Gastroesophageal sphincter (tissue), 4 donors: ENCODE data around the gene NAALADL2. TPM values are rescaled to one million over a fixed set of nuclear protein-coding genes. Genes with fewer than 3 reads are reported as not detected.

ENCODE experiments used
- ATAC-seq: fragments of 150-250 bp; one replicate; pipeline ENCODE4 v1.9.1; 2016; ENCODE audit warnings: mild to moderate bottlenecking, moderate library complexity
- H3K27ac ChIP-seq, 4 donors: fragments of 200-600 bp; sonication (generic) in 3 of 4; 1 replicate in 3 of 4; 2 replicates in 1 of 4; pipeline ENCODE4 v1.5.1; 2016 to 2019
- H3K27me3 ChIP-seq: fragments of 200-600 bp; sonication (generic); one replicate; pipeline ENCODE4 v1.5.1; 2019
- H3K36me3 ChIP-seq, 2 donors: fragments of 200-600 bp; sonication (generic); one replicate each; pipeline ENCODE4 v1.5.1; 2019; ENCODE audit warnings: control low read depth in 1 of 2
- H3K4me1 ChIP-seq, 3 donors: fragments of 200-600 bp; sonication (generic); 1 replicate in 2 of 3; 2 replicates in 1 of 3; pipeline ENCODE4 v1.5.1; 2016 to 2019; ENCODE audit warnings: control low read depth in 2 of 3
- H3K4me3 ChIP-seq, 2 donors: fragments of 200-600 bp; sonication (generic); one replicate each; pipeline ENCODE4 v1.5.1; 2019; ENCODE audit warnings: mild to moderate bottlenecking in 1 of 2, moderate library complexity in 1 of 2
- H3K9me3 ChIP-seq, 3 donors: fragments of 200-600 bp; sonication (generic); one replicate each; pipeline ENCODE4 v1.5.1; 2017 to 2019; ENCODE audit warnings: control low read depth in 2 of 3
- EP300 ChIP-seq: sonication (generic); formaldehyde crosslinking; IDR thresholded peaks from one replicate; pipeline ENCODE4 v1.6.1; 2017; ENCODE audit warnings: antibody characterized with exemption, mild to moderate bottlenecking
- POLR2A ChIP-seq, 2 donors: fragments of 450-650 bp; IDR thresholded peaks; one replicate each; pipeline ENCODE4 v1.6.1; 2017; ENCODE audit warnings: antibody characterized with exemption in 2 of 2, mild to moderate bottlenecking in 2 of 2, moderate library complexity in 1 of 2
- POLR2AphosphoS5 ChIP-seq: sonication (generic); formaldehyde crosslinking; IDR thresholded peaks from one replicate; pipeline ENCODE4 v1.6.1; 2017; ENCODE audit warnings: antibody characterized with exemption
- WGBS, 2 donors: methylation state at CpG; one replicate each; pipeline ENCODE4 v1.1.5; 2018; ENCODE audit warnings: low coverage in 1 of 2; 5-methylcytosine and 5-hydroxymethylcytosine counted together
- total RNA-seq, 4 donors: library from RNA; depleted of rRNA; stranded (reverse); fragments of >200 nt; gene quantifications; one replicate each; pipeline ENCODE4 v1.1.0, GENCODE V29; 2016
- TF ChIP-seq, protein P1 (sequence below), 4 experiments: fragments of 200-600 bp in 2 of 4; fragments of 450-650 bp in 2 of 4; sonication (generic) in 1 of 4; IDR thresholded peaks; one replicate each; pipeline ENCODE4 v1.5.1; 2017 to 2019; ENCODE audit warnings: antibody characterized with exemption in 4 of 4, mild to moderate bottlenecking in 2 of 4, moderate library complexity in 2 of 4

Gene NAALADL2
- total RNA-seq, 4 donors from 2014 or later: 3.1 to 7.4 (median 6.2) TPM

- H3K27me3 ChIP-seq: no peaks in the 10 kb centered on the region
- H3K36me3 ChIP-seq: no peaks in the 10 kb centered on the region
- WGBS, 2 donors: 53 to 59% methylated on average over 4 of the region's 4 CpGs
- ATAC-seq: no peak
- no peak overlapping the region for H3K27ac ChIP-seq
- H3K9me3 ChIP-seq: peaks cover 0 to 7% (median 0%) of the 10 kb centered on the region in 3 donors
- H3K4me3 ChIP-seq: no peak overlapping the region
- no peak for TF ChIP-seq POLR2A (IDR thresholded peaks at IDR 0.05)
- no peak for TF ChIP-seq POLR2AphosphoS5
- TF ChIP-seq, protein P1, sequence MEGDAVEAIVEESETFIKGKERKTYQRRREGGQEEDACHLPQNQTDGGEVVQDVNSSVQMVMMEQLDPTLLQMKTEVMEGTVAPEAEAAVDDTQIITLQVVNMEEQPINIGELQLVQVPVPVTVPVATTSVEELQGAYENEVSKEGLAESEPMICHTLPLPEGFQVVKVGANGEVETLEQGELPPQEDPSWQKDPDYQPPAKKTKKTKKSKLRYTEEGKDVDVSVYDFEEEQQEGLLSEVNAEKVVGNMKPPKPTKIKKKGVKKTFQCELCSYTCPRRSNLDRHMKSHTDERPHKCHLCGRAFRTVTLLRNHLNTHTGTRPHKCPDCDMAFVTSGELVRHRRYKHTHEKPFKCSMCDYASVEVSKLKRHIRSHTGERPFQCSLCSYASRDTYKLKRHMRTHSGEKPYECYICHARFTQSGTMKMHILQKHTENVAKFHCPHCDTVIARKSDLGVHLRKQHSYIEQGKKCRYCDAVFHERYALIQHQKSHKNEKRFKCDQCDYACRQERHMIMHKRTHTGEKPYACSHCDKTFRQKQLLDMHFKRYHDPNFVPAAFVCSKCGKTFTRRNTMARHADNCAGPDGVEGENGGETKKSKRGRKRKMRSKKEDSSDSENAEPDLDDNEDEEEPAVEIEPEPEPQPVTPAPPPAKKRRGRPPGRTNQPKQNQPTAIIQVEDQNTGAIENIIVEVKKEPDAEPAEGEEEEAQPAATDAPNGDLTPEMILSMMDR (IDR thresholded peaks at IDR 0.05): no peak
- TF ChIP-seq EP300: no peak
- no peaks in the 10 kb centered on the region for H3K4me1 ChIP-seq
These were observed 334.8 kb downstream of the NAALADL2 start for GRCh38 chr3:175193815-175194518.

GRCh38 chr3:175198991-175199783 lies 340.1 kb downstream of the NAALADL2 start:
- 92 to 94% methylated on average over 6 to 7 of the region's 7 CpGs for whole genome bisulfite sequencing, 2 donors
- no peak for ATAC-seq
- Histone ChIP-seq H3K4me1 (no peaks in the 10 kb centered on the region), H3K4me3 (no peak overlapping the region), H3K9me3 (peaks cover 0 to 7% (median 0%) of the 10 kb centered on the region in 3 donors), H3K27me3 (no peaks in the 10 kb centered on the region), H3K36me3 (no peaks in the 10 kb centered on the region), H3K27ac (no peak overlapping the region)
- TF ChIP-seq POLR2AphosphoS5 (no peak), POLR2A (IDR thresholded peaks at IDR 0.05) (no peak), EP300 (no peak)
- TF ChIP-seq, protein P1 (IDR thresholded peaks at IDR 0.05): no peak

DNA sequence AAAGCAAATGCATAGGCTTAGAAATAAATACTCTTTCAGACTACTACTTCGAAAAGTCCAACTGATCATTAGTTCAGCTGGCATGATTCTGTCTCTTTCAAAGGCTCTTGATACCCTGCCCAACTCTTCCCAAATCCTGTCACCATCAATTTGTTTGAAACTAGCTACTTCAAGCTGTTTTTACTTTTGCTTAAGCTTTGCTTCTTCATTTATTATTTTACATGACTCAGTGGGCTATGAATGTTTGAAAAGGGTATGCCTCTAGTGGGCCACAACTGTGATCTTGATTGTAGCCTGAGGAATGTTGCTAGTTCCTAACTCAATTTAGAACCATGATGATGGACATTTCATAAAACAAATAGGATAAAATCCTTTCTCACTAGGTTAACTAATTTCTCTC lies 340.8 kb downstream of the NAALADL2 start:
- Histone ChIP-seq H3K36me3 (no peaks in the 10 kb centered on the region), H3K27ac (no peak overlapping the region), H3K27me3 (no peaks in the 10 kb centered on the region), H3K9me3 (peaks cover 0 to 12% (median 0%) of the 10 kb centered on the region in 3 donors), H3K4me1 (no peaks in the 10 kb centered on the region), H3K4me3 (no peak overlapping the region)
- 100% methylated on average over 1 of the region's 1 CpG; no CpG with 5 or more reads in 1 of the 2 donors for WGBS, 2 donors
- no peak for TF ChIP-seq EP300
- TF ChIP-seq POLR2A (IDR thresholded peaks at IDR 0.05): no peak
- TF ChIP-seq POLR2AphosphoS5: no peak
- TF ChIP-seq, protein P1 (IDR thresholded peaks at IDR 0.05): no peak
- ATAC-seq: no peak

GRCh38 chr3:175200391-175201095 lies 341.4 kb downstream of the NAALADL2 start:
- H3K4me1 ChIP-seq: no peaks in the 10 kb centered on the region
- no peaks in the 10 kb centered on the region for H3K36me3 ChIP-seq
- no peaks in the 10 kb centered on the region for H3K27me3 ChIP-seq
- no peak overlapping the region for H3K27ac ChIP-seq
- H3K4me3 ChIP-seq: no peak overlapping the region
- TF ChIP-seq EP300 (no peak), POLR2AphosphoS5 (no peak)
- peaks cover 0 to 15% (median 0%) of the 10 kb centered on the region in 3 donors for H3K9me3 ChIP-seq
- ATAC-seq: no peak
- 23 to 44% methylated on average over 1 to 2 of the region's 2 CpGs for WGBS, 2 donors

GRCh38 chr3:175207361-175207760 lies 348.2 kb downstream of the NAALADL2 start:
- no peaks in the 10 kb centered on the region for H3K27me3 ChIP-seq
- 28 to 33% methylated on average over 3 of the region's 3 CpGs for WGBS, 2 donors

More at GRCh38 chr3:175207361-175207760, 348.2 kb downstream of the NAALADL2 start:
- ATAC-seq: no peak
- H3K36me3 ChIP-seq: no peaks in the 10 kb centered on the region
- H3K27ac ChIP-seq: no peak overlapping the region
- no peaks in the 10 kb centered on the region for H3K4me1 ChIP-seq
- H3K4me3 ChIP-seq: no peak overlapping the region
- peaks cover 0 to 8% (median 0%) of the 10 kb centered on the region in 3 donors for H3K9me3 ChIP-seq
- TF ChIP-seq, protein P1 (IDR thresholded peaks at IDR 0.05): no peak
- TF ChIP-seq POLR2AphosphoS5 (no peak), POLR2A (IDR thresholded peaks at IDR 0.05) (no peak), EP300 (no peak)
